GM19328 (cell line): ENCODE data around the gene WAC.
"Not testable (repeated sequence)": the region's sequence is repeated elsewhere in the genome, so short reads cannot be mapped to it uniquely, and the experiment has no call there.

Experiments used
- ATAC-seq: cut with Tn5 transposase; IDR thresholded peaks from one replicate; pipeline ENCODE4 v1.9.1; 2021; ENCODE audit warnings: mild to moderate bottlenecking, moderate library complexity; ENCODE audit not compliant: unreplicated experiment

The WAC gene

DNA sequence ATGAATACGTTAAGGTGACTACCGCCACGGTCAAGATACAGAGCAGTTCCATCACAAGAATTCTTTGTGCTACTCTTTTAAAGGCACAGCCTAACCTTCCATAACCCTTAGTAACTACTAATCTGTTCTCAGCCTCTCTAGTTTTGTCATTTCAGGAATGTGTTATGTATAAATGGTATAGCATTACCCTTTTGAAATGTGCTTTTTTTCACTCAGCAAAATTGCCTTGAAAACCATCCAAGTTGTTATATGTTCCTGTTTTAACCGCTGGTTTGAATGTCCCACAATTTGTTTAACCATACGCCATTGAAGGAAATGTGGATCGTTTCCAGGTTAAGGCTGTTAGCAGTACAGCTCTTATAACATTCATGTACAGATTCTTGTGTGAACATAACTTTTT lies 32.0 kb downstream of the WAC start:
- no peak for ATAC-seq

DNA sequence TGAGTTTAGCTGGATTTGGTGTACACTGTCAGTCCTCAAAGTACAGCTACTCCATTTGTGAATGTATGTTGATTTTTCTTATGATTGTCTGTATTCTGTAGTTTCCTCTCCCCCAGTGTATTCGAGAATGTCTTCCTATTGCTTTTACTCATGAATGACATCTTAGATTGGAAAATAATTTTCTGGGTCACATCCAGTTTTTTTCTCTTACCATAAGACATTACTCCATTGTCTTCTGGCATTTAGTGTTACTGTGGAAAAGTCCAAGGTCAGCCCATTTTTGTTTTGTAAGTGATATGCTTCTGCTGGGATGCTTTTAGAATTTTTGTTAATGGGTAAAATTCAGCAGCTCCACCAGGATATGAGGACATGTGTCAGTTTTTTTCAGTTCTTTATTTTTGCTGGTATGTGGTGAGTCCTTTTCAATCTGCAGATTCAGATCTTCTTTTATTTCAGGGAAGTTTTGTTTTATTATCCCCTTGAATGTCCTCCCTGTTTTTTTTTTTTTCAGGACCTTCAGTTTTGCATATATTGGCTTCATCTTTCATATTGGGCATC lies 33.6 kb downstream of the WAC start:
- no peak for ATAC-seq

DNA sequence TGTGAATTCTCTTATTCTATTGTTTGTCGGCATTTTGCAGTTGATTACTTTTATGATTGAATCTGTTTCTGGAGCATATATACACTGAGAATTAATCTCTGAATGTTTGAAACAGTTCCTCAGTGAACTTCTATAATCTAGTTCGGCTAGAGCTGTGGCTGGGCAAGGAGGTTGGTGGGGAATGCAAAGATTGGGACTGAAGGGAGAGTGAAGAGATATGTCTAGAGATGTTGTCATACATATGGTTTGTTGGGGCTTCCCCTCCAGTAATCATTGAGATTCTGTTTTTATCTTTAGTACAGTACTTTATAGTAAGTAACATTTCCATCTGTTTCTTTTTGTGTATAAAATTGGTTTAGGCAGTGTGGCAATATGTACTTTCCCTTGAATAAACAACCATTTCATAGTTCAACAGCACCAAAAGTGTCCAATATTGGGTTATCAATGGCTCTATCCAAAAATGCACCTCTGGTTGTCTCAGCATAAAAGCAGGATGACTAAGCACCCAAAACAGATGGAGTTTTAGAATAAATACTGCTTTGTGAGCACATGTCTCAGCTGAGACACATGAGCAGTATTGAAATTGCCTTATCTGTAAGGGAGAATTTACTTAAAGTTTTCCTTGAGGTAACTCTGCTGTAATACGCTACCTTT lies 36.7 kb downstream of the WAC start:
- no peak for ATAC-seq

DNA sequence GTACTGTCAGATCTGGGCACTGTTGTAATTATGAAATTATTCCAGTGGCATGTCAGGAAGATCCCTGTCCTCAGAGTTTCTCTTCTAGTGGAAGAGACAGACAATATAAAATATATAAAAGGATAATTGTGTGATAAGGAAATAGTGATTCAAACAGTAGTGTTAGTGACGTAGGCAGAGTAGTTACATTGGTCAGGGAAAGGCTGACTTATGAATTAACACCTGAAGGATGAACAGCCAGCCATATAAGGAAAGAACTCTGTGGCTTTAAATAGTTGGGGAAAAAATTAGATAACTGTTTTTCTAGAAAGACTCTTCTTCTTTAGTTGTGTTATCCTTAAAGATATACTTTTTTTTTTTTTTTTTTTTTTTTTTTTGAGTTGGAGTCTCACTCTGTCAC lies 37.7 kb downstream of the WAC start:
- ATAC-seq, result no peak

DNA sequence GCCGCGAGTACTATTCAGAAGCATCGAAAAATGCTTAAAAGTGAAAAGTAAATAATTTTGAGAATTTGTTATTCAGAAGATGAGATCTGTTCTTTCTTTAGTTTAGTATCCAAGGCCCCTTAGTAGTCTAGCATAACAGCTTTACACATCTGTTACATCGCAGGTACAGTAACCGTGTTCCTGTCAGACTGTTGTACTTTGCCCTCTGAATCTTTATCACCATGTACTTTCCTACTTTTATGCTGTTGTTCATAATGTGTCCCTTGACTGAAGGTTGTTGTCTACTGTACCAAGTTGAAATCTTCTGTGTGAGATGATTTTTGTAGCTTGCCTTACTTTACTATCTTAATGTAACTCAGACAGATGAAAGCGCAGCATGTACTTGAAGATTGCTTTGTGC lies 38.3 kb downstream of the WAC start:
- ATAC-seq, result no peak

DNA sequence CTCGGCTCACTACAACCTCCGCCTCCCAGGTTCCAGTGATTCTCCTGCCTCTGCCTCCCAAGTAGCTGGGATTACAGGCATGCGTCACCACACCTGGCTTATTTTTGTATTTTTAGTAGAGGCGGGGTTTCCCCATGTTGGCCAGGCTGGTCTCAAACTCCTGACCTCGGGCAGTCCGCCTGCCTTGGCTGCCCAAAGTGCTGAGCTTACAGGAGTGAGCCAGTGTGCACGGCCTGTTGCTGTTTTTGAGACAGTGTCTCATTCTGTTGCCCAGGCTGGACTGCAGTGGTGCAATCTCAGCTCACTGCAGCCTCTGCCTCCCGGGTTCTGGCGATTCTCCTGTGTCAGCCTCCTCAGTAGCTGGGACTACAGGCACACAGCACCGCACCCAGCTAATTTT lies 41.3 kb downstream of the WAC start:
- ATAC-seq, result not testable (repeated sequence)

DNA sequence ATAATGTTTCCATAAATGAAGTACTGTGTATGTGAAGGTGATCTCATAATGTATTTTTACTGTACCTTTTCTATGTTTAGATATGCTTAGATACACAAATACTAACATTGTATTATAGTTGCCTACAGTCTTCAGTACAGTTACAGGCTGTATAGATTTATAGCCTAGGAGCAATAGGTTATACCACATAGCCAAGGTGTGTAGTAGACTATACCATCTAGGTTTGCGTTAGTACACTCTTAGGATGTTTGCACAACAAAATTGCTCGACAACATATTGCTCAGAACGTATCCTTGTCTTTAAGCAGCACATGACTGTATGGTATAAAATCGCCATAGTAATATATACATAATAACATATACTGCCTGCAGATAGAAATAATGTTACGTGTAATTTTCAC lies 42.9 kb downstream of the WAC start:
- no peak for ATAC-seq

DNA sequence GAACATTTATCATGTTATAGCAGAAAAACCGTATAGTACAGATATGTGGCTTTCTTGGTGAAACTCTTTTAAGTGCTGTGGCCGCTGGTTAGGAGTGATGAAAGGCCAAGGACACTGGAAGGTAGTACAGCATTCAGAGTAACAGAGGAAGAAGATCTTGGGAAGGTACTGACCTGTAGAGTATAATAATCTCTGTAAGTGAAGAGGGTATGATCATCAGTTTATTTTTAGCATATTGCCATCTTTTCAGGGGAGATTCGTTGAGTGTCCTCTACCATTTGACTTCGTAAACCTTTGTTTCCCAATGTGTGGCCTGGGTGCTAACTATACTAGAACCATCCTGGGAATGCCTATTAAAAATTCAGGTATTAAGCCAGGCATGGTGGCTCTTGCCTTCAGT lies 44.6 kb downstream of the WAC start:
- no peak for ATAC-seq

DNA sequence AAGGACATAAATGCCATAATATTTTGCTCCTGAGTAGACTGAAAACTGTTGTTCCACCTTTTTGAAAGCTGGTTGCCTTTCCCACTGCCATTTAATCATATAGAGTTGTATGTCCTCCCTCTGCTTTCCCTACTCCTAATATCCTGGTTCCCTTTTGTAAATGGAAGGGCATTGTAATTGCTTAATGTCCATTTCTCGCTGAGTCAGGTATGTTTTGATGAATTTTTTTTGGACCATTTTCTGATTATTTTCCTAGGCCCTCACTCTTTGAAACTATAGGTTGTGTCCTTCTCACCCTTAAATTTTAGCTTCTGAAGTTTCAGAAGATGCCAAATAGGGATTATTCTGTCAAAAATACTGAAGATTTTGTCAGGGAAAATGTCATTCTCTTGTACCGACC lies 45.5 kb downstream of the WAC start:
- ATAC-seq, result no peak

DNA sequence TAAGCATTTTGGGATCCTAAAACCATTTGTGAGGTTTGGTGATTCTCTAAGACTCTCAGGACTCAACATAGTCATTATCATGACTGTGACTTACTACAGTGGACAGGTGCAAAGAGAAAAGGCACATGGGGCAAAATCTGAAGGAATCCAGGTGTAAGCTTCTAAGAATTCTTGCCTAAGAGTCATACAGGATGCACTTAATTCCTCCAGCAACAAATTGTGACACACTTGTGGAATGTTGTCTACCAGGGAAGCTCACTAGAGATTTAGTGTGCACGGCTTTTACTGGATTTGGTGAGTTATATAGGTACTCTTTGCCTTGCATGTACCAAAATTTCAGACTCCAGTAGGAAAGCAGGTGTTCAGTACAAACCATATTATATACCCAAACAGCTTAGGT lies 47.9 kb downstream of the WAC start:
- no peak for ATAC-seq

DNA sequence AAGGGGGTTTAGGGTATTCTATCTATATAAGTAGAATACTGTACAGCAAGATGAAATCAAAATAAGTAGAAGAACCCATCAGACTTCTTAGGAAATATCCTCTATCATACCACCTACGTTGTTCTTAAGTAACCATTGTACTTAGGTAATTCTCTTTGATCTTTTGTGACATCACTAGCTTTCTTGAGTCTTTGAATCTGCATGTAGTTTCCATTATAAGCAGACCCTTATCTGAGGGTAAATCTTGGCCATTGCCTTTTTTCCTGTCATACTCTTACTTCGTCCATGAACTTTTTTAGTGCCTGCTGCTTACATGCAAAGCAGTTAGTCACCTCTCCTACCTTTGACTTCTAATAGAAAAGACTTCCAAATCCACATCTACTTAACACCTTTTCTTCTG lies 49.0 kb downstream of the WAC start:
- ATAC-seq, result no peak

DNA sequence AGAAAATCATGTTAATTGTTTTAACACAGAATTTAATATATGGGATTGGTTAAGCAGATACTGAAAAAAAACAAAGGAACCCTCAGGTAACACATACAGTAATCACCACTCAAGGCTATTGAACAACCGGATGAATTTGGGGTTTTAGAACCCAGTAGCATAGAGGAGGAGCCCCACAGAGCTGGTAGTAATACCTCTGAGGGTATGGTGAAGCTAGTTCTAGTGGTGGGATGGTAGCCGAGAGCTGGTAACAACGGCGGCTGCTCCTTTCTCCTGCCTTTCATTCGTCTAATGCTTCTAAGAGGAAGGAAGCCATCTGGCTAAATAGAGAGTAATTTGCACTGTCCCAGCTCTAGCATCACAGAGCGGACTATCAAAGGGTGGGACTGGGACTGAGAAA lies 52.2 kb downstream of the WAC start:
- ATAC-seq, result no peak

DNA sequence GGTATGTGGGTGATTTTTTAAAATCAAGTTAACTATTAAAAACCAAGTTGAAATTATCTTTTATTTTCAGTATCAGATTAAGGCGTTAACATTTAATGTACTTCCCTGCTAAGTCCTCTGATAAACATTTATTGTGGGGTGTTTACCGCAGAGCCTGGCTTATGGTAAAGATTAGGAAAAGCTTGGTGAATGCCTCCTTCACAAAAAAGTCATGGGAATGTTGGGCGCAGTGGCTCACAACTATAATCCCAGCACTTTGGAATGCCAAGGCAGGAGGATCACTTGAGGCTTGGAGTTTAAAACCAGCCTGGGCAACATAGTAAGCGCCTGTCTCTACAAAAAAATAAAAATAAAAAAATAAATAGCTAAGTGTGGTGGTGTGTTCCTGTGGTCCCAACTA lies 53.3 kb downstream of the WAC start:
- no peak for ATAC-seq

DNA sequence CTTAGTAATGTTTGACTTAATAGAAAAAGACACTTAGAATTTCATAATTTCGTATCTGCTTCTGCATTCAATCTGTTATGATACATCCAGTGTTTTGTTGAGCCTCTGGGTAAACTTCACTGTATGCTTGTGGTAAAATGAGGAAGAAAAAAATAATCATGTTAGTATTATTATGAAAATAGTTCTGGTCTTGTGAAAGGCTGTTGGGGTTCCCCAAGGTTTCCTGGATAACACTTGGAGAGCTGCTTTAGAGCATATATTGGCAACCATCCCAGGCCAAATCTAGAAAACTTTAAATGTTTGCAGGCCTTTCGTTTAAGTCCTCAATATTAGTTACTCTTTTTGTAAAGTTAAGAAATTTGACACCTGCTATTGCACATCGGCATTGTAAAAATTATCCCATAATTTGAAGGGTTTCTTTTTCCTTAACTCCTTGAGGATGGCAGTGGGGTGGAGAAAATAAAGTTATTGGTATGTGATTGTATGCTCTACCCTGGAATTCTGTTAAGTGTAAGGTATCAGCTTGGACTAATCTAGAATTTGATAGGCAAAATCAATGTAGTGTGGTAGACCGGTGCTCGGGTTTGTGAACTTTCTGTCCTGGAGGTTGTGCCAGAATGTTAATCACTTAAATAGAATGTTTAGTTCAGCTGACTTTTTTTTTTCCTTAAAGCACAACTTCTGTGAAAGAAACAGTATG lies 54.5 kb downstream of the WAC start:
- ATAC-seq, result no peak

DNA sequence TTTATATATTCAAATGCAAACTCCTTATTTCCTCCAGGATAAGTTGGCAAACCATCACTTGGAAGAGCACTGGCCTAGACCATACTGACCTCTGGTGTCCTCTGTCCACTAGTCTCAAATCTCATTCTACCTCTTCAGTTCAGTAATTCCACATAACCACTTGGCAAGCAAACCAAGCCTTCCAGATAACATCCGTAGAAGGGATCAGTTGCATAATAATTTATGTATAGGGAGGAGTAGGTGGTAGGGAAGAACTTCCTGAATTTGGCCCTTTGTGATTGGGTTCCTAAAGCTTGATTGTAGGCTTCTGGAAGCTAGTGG lies 55.0 kb downstream of the WAC start:
- ATAC-seq, result no peak

DNA sequence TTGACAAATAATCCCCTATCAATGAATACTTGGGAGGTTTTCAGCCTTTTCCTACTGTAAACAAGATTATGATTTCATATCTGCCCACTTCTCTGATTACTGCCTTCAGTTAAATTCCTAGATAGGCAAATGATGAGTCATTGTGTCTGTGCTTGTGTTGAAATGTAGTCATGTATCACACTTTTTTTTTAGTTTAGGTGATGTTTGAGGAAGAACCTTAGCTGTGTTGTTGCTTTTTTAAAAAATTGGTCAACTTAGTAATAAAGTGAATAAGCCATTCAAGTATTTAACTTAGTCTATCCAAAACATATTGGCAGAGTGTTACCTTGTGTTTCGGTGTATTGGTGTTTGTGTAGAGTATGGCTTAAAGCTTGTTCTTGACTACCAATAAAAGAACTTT lies 60.0 kb downstream of the WAC start:
- no peak for ATAC-seq

DNA sequence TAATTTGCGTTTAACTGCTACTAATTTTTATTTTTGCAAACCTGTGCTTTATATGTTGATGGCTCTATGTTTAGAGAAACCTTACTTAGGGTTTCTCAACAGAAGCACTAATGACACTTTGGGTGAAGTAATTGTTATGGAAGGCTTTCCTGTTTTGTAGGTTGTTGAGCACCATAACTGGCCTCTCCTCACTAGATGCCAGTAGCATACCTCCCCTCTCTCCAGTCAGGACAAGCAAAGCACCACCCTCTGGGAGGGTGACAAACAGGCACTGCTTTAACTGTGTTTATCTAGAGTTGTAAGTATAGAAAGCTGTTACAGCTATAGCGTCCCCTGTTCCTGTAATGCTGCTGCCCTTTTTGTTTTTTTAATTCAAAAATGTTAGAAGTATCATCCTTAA lies 60.9 kb downstream of the WAC start:
- no peak for ATAC-seq

DNA sequence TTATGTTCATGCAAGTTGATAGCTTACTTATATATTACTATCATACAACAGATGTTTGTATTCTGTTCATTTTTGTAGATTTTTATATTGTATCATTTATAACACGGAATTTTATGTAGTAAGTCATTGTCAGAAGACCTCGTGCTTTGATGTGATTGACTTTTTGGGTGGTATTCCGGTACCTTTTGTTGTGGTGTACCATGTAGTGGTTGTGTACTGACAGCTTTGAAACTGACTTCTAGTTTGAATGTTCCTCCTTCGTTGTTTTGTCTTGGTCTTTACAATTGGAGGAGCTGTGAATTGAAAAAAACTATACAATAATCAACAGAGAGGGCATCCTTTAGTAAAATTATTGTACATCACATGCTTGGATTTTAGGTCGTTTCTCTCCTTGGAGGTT lies 61.5 kb downstream of the WAC start:
- no peak for ATAC-seq

DNA sequence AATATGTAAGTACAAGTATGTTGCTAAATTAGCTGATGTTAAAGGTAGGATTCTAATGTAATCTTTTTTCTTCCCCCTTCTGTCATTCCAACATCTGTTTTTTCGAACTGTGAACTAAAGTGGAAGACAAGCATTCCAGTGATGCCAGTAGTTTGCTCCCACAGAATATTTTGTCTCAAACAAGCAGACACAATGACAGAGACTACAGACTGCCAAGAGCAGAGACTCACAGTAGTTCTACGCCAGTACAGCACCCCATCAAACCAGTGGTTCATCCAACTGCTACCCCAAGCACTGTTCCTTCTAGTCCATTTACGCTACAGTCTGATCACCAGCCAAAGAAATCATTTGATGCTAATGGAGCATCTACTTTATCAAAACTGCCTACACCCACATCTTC lies 62.7 kb downstream of the WAC start:
- ATAC-seq, result no peak

DNA sequence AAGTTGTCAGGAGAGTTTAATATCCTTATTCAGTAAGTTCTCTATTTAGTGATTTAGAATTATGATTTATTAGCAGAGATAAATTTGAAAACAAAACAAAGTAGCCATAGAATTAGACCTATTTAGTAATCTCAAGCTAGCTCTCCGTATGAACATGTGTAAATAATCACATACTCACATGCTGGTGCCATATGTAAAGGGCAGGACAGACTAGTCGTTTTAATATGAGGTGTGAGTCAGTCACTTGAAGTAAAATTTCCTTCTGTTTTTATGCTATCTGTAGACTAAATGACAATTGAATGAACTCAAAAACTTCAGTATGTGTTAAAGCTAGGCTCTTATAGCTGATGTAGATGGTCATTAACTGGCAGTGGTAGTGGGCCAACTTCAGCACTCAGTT lies 67.1 kb downstream of the WAC start:
- ATAC-seq, result no peak

DNA sequence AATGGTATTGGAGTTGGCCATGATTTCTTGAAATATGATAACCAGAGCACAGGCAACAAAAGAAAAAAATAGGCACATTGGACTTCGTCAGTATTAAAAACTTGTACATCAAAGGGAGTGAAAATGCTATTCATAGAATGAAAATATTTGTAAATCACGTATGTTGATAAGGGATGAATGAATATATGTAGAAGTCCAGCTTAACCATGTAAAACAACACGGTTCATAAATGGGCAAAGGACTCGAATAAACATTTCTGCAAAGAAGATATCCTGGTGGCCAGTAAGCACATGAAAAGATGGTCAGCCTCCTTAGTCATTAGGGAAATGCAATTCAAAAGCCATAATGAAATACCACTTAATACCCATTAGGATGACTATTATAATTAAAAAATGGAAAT lies 68.1 kb downstream of the WAC start:
- ATAC-seq, result no peak

DNA sequence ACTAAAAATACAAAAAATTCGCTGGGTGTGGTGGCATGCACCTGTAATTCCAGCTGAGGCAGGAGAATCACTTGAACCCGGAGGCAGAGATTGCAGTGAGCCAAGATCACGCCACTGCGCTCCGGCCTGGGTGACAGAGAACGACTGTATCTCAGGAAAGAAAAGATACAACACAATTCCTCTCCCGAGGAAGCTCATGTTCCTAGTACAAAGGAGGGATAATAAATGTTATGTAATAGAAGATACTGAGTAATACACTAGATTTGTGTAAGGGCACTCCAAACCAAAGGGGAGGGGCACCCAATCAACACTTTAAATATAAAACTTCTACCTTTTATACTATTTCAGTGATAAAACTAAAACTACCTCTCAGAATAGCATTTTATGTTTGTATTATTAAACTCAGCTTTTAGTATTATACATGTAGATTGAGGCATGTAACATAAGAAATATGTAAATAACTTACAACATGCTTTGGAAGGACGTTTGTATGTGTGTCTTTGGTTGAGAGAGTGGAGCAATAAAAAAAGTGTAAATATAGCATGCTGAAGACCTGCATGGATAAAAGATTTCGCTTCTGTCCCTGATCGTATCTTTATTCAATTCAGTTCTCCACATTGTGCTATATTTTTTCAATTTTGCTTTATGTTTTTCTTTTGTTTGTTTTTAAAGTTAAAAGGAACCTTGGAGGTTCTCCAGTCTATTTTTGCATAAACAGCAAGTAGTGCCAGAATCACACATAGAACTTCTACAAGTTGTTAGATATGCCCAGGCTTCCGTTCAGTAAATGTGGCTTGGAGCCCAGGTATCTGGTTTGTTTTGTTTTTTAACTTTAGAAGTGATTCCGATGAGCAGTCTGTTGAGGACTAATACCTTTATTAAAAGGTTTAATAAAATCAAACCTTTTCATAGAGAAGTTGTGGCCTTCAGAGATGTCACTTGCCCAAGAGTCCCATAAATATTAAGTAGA lies 71.9 kb downstream of the WAC start:
- no peak for ATAC-seq
